ENCODE results near the gene ITIH5.

GRCh38 chr10:7715515-7715914 is 48.7 kb upstream of the ITIH5 start:
- TF ChIP-seq POLR2AphosphoS5 (IDR thresholded peaks at IDR 0.05; ENCODE audit: low read depth, low read length) (no peak), POLR2A (IDR thresholded peaks at IDR 0.05; ENCODE audit: low read depth, low read length) (no peak), TAF1 (IDR thresholded peaks at IDR 0.05; ENCODE audit: low read depth, low read length) (no peak), PAX5 (IDR thresholded peaks at IDR 0.05; ENCODE audit: insufficient read depth, low read length, severe bottlenecking) (no peak), SPI1 (IDR thresholded peaks at IDR 0.05; ENCODE audit: low read depth, low read length) (no peak)

All from GM12891 (cell line).